HG03066 (cell line): ENCODE data around the gene RNASEH2A.

Source experiments
- ATAC-seq: cut with Tn5 transposase; IDR thresholded peaks from one replicate; pipeline ENCODE4 v1.9.1; 2021; ENCODE audit warnings: low read depth; ENCODE audit not compliant: unreplicated experiment

The RNASEH2A gene

DNA sequence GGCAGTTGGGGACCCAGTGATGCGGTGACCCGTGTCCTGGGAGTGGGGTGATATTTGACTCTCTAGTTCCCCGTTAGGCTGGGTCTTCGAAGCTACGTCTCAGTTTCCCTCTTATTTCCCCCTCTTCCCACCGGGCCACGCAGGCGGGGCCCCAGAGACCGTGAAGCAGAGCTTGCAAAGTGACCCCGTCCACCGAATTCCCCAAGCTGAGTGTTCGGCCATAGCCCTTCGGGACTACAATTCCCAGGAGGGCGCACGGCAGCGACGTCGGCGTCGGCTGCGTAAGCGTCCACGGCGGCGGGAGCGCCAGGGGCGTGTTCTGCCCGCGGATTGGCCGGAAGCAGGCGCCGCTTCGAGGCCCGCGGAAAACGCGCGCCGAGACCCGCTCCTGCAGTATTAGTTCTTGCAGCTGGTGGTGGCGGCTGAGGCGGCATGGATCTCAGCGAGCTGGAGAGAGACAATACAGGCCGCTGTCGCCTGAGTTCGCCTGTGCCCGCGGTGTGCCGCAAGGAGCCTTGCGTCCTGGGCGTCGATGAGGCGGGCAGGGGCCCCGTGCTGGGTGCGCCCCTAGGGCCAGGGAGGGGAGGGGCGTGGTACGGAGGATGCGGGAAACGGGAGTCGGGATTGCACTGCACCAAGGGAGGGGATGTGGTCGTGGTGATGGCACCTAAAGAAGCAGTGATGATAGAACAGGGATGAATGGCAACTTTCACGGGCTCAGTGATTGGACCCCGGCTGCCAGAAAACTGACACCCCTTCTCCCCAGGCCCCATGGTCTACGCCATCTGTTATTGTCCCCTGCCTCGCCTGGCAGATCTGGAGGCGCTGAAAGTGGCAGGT is at the start of gene RNASEH2A:
Gene RNASEH2A (plus strand): TSS at position 343 of the 840 bp plus-strand sequence. CDS start 90 bp downstream, at position 433.
- ATAC-seq: peak; percentile 67

DNA sequence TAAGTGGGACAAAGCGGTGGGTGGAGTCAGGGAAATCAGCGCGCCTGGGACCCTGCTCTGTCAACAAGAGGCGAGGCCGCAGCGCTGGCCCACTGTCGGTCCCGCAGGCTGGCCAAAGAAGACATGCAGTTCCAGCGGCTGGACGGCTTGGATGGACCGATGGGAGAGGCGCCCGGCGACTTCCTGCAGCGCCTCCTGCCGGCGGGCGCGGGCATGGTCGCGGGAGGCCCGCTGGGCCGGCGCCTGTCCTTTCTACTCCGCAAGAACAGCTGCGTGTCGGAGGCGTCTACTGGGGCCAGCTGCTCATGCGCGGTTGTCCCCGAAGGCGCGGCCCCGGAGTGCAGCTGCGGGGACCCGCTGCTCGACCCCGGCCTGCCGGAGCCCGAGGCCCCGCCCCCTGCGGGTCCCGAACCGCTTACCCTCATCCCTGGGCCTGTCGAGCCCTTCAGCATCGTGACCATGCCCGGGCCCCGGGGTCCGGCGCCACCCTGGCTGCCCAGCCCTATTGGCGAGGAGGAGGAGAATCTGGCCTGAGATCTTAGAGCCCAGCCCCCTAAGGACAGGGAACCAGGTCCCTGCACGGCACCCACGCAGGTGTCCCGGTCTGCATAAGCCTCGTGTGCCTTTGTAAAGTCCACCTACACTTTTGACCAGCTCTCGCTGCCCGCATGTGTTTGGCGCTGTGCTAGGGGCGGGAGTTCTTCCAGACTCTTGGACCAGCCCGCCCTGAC is 48.7 kb upstream of the RNASEH2A start:
- ATAC-seq: no peak

DNA sequence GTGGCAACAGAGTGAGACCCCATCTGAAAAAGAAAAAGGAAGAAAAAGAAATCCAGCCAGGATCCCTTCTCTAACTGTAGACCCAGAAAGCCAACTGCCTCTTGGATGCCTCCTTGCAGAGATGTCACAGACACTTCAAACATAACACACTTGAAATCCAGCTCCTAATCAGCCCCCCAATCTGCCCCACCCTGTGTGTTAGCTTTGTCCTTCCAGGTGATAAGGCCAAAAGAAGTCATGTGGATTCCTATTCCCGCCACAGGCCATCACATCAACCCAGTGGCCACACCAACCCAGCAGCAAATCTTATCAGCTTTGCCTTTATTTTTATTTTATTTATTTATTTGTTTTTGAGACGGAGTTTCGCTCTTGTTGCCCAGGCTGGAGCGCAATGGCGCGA is 46.7 kb upstream of the RNASEH2A start:
- no peak for ATAC-seq

- no peak for ATAC-seq
Measured at GRCh38 chr19:12763100-12763499, 43.3 kb upstream of the RNASEH2A start.

GRCh38 chr19:12764698-12765097 is 41.7 kb upstream of the RNASEH2A start:
- ATAC-seq: no peak

DNA sequence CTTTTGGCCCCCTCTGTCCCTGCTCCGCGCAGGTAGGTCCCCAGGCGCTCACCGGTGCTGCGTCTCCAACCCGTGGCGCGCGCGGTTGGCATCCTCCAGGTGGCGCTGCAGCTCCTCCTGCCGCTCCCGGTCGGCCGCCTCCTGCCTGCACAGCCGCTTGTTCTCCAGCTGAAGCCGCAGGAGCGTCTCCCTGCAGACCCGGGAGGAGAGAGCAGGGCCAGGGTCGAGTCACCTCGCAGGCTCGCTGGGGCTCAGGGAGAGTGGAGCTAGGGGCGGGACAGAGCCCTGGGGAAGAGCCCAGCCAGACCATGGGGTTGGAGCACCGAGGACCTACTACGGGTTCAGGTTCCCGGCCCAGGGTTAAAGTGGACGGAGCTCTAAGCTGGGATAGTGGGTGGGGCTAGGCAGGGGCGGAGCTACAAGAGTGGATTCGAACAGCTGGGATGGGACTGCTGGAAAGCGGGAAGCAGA is 40.3 kb upstream of the RNASEH2A start:
- no peak for ATAC-seq

DNA sequence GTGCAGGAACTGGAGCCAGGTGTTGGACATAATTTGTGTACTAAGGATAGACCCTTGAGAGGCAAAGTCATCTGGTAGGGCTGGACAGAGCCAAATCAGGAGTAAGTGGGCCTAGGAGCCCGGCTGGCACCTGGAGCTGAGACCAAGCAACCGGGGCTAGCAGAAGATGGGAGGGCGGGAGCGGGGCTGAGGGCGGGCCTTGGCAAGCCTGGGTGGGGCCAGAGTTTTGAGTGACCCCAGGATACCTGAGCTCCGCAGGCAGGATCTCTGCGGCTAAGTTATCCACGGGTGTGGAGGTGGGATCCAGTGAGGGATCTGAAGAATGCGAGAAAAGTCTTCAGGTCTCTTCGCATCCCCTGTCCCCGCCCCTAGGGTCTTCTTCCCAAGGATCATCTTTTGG is 39.2 kb upstream of the RNASEH2A start:
- no peak for ATAC-seq

DNA sequence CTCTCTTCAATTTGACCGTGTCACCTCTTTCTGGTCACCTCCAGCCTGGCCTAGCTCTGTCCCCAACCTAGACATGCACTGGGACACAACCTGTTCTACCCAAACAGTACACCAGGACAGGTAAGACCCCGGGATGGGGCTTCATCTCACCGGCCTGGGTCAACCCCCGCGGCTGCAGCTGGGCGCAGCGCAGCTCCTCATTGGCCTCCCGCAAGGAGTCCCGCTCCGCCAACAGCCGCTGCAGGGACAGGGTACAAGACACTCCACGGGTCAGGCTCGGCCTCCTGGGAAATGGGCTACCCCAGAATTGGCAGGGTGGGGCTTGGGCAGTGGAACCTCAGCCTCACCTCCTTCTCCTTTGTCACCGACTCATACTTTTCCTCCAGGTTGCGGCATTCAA is 38.7 kb upstream of the RNASEH2A start:
- ATAC-seq: no peak

DNA sequence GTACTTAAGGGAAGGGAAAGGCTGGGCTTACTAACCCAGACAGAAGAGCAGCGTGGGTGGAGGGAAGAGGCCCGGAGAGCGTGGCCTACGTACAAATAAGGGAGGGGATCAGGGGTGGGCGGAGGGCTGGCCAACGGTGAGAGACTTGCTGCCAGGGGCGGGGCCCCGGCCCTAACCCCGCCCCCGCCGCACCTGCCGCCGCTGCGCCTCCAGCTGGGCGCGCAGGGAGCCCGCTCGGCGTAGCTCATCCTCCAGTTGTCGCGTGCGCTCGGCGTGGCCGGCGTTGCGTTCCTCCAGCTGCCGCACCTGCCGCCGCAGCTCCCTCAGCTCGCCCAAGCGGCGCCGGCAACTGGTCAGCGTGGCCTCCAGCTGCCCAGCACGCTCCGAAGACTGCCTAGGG is 36.7 kb upstream of the RNASEH2A start:
- no peak for ATAC-seq

- ATAC-seq: no peak
Measured at GRCh38 chr19:12770922-12771321, 35.5 kb upstream of the RNASEH2A start.

GRCh38 chr19:12772323-12772722 is 34.1 kb upstream of the RNASEH2A start:
- ATAC-seq: no peak

DNA sequence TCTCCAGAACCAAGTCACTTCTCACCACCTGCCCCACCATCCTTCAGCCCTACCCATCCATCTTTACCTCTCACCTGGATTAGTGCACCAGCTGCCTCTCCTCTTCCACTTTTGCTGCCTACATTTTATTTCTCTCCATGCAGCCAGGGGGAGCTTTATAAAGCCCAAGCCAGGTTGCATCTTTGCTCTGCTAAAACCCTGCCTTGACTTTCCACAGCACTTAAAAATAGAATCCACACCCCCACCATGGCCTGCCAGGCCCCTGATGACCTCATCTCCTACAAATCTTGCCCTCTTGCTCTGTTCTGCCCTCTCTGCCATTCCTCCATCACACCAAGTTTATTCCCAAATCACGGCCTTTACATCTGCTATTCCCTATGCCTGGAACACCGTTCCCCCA is 32.8 kb upstream of the RNASEH2A start:
- no peak for ATAC-seq

GRCh38 chr19:12774588-12775555 is 31.5 kb upstream of the RNASEH2A start, which contains the start of gene HOOK2:
TSS of gene HOOK2 (minus strand) at chr19:12775552. CDS start at chr19:12775449, 103 bp downstream.
- ATAC-seq: no peak

DNA sequence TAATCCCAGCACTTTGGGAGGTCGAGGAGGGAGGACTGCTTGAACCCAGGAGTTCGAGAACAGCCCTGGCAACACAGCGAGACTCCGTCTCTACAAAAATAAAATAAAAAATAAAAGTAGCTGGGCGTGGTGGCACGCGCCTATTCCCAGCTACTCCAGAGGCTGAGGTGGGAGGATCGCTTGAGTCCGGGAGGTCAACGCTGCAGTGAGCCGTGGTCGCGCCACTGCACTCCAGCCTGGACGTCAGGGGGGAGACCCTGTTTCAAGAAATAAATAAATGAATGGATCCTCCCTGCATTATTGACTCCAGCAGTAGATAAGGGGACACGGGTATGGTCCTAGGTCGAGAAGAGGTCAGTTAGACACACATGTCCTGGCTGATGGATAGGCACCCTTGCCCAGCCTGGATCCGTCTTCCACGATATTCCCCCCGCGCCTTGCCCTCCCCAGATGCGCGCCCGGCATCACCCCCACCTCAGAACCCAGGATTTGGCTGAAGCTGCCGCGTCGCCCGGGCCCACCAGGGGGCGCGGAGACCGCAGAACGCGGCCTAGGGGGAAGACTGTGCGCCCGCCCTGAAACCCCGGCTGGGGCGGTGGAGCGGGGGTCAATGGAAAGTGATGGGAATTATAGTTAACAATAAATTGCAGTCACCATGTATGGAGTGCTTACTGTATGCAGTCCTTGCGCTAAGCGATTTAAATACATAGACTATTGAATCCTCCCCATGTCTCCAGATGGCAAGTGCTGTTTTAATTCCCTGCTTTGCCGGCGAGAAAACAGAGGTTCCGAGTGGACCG is 29.0 kb upstream of the RNASEH2A start:
- no peak for ATAC-seq

DNA sequence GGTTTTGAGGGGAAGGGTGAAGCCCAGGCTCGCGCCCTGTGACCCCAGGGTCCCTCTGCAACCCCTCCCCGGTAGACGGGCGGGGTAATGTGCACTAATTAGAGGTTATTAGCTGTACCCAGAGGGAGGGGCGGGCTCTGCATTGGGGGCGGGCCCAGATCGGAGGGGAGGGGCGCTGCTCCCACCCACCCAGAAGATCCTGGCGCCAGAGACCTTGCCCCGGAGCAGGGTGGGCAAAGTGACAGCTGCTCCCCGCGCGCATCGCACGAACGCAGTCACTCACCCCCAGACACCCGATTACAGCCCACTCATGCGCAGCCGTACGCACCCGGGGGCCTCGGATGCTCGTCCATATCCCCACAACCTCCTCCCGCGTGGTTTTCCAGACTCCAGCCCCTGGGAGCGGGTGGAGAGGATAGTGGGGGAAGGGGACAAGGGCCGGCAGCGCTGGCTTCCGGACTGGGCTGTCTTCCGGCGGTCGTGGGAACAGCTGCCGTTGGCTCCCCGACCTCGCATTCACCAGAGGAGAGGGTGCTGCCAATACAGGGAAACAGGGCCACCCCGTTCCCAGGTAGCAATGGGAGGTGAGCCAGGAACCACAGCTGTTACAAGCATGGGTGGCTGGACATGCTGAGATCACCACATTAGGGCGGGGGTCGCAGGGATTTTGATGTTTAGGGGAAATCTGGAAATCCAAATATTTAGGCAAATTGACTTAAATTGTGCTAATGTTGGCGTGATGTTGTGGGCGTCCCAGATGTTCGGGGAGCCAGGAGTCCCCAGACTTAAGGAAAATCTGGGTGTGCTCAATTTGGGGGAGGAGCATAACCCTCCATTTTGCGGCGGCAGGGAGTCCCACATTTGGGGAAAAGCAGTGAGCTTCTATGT is 28.1 kb upstream of the RNASEH2A start:
- no peak for ATAC-seq

DNA sequence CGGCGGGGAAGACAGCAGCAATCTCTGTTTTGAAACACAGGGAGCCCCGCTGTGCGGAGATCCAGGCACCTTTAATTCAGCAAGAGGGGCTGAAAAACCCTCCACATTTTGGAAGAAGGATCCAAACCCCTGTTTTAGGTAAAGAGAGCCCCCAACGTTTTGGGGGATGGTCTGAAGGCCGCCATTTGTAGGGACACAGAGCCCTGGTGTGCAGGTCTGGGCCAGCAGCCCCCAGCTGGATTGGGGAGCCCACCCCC is 27.6 kb upstream of the RNASEH2A start:
- ATAC-seq: no peak

DNA sequence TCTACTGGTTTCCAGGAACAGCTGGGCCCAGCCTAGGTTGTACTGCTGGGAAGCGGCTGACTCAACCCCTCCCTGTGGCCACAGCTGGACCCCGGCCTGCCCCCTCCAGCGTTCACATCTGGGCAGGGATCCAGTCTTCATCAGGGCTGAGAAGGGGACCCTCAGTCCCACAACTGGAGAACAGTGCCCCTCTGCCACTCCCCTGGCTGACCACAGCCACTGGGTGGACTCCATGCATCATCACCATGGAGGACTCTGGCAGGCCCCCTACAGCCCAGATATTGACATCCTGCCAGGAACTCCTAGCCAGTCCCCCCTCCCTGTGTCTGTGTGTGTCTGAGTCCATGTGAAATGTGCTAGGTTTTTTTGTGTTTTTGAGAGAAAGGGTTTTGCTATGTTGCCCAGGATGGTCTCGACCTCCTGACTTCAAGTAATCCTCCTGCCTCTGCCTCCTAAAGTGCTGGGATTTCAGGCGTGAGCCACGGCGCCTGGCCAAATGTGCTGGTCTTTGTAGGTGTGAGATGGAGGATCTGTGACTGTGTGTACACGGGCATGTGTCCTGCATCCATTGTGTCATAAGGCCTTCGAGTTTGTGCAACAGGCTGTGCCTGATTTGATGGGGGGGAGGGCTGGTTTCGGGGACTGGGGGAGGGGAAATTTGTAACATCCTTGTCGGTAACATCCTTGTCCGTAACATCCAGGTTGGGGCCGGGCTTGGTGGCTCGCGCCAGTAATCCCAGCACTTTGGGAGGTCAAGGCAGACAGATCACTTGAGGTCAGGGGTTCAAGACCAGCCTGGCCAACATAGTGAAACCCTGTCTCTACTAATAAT is 27.0 kb upstream of the RNASEH2A start:
- no peak for ATAC-seq

GRCh38 chr19:12782174-12782423 is 24.3 kb upstream of the RNASEH2A start:
- ATAC-seq: no peak
